HCT116 (cell line): ENCODE results near the gene CREBBP. TPM values are rescaled to one million over a fixed set of nuclear protein-coding genes. Genes with fewer than 3 reads are reported as not detected.

Experiments used
- ATAC-seq: fragments of 200-7000 bp; cut with Tn5 transposase; 2 replicates; pipeline ENCODE4 v1.9.1; 2020; ENCODE audit warnings: mild to moderate bottlenecking, moderate library complexity
- BruUV-seq: library from RNA; stranded (reverse); fragments of 400-500 nt; replicated peaks from 2 replicates; lab custom pipeline; 2021; lab: Mats Ljungman, UMichigan
- CTCF ChIA-PET: fragments of 300-600 bp; sonication (Branson Sonifier 250); formaldehyde crosslinking; loops from one replicate; lab custom pipeline; 2021; ENCODE audit warnings: antibody characterized with exemption; lab: Charles Lee
- POLR2A ChIA-PET: fragments of 300-600, 350-600 bp; sonication (Branson Sonifier 250); formaldehyde crosslinking; loops from one replicate; lab custom pipeline; 2021; ENCODE audit warnings: antibody characterized with exemption; lab: Charles Lee
- RAD21 ChIA-PET, 2 experiments: fragments of 300-600 bp; sonication (Branson Sonifier 250); formaldehyde crosslinking; loops; one replicate each; lab custom pipeline; 2023; ENCODE audit warnings: low total read pairs in 2 of 2; ENCODE audit not compliant: uncharacterized antibody in 2 of 2, unreplicated experiment in 2 of 2, low non-redundant PET in 1 of 2; lab: Charles Lee
- DNase-seq: peaks from one replicate; pipeline ENCODE4 v3.0.0-alpha.2; 2010; ENCODE audit warnings: low read depth, low spot score
- H2AFZ ChIP-seq: fragments of 200-600 bp; shearing (Covaris generic), sonication (generic); 2 replicates; pipeline ENCODE4 v1.6.1; 2017; ENCODE audit warnings: low read depth, mixed run types, mixed read lengths, antibody characterized with exemption, low read length; ENCODE audit not compliant: poor library complexity, severe bottlenecking
- H3K27ac ChIP-seq: 2 replicates; pipeline ENCODE4 v1.5.1; 2012; ENCODE audit warnings: low read depth, low read length
- H3K27me3 ChIP-seq: fragments of 200-600 bp; sonication (generic); 2 replicates; pipeline ENCODE4 v1.6.1; 2016; ENCODE audit warnings: mixed run types, low read length, mixed read lengths; ENCODE audit not compliant: insufficient read depth
- H3K36me3 ChIP-seq, 2 experiments: fragments of 200-500 bp in 1 of 2; fragments of 200-600 bp in 1 of 2; sonication (Bioruptor generic) in 1 of 2; sonication (generic) in 1 of 2; 2 replicates each; pipeline versions ENCODE4 v1.5.1 to v1.6.1; 2014 to 2016; ENCODE audit warnings: low read length in 2 of 2, inconsistent platforms in 1 of 2, mixed read lengths in 1 of 2, mixed run types in 1 of 2; ENCODE audit not compliant: insufficient read depth in 2 of 2, control insufficient read depth in 1 of 2
- H3K4me1 ChIP-seq, 2 experiments: fragments of 200-600 bp in 1 of 2; sonication (generic) in 1 of 2; 2 replicates each; pipeline versions ENCODE4 v1.5.1 to v1.6.1; 2012 to 2017; ENCODE audit warnings: low read length in 2 of 2, inconsistent platforms in 1 of 2, mild to moderate bottlenecking in 1 of 2, mixed read lengths in 1 of 2, mixed run types in 1 of 2, moderate library complexity in 1 of 2; ENCODE audit not compliant: insufficient read depth in 2 of 2, control insufficient read depth in 1 of 2
- H3K4me2 ChIP-seq: fragments of 200-600 bp; sonication (generic); 2 replicates; pipeline ENCODE4 v1.6.1; 2017; ENCODE audit warnings: mixed run types, low read length, mixed read lengths
- H3K4me3 ChIP-seq, 2 experiments: fragments of 200-600 bp in 1 of 2; sonication (generic) in 1 of 2; replicated peaks in 1 of 2; 2 replicates each; pipeline ENCODE4 v1.5.1; 2011 to 2016; ENCODE audit warnings: low read length in 2 of 2, control low read depth in 1 of 2, low read depth in 1 of 2, mild to moderate bottlenecking in 1 of 2, mixed read lengths in 1 of 2, mixed run types in 1 of 2
- H3K79me2 ChIP-seq: fragments of 200-600 bp; sonication (generic); 2 replicates; pipeline ENCODE4 v1.6.1; 2017; ENCODE audit warnings: mild to moderate bottlenecking, mixed run types, low read length, moderate library complexity, mixed read lengths; ENCODE audit not compliant: insufficient read depth
- H3K9ac ChIP-seq: fragments of 200-600 bp; sonication (generic); 2 replicates; pipeline ENCODE4 v1.6.1; 2016; ENCODE audit warnings: low read length, mixed read lengths
- H3K9me2 ChIP-seq: fragments of 200-600 bp; sonication (generic), shearing (Covaris generic); 2 replicates; pipeline ENCODE4 v1.6.1; 2017; ENCODE audit warnings: mixed run types, mild to moderate bottlenecking, moderate library complexity; ENCODE audit not compliant: insufficient read depth
- H3K9me3 ChIP-seq, 2 experiments: fragments of 200-500 bp in 1 of 2; fragments of 200-600 bp in 1 of 2; sonication (Bioruptor generic) in 1 of 2; sonication (generic) in 1 of 2; 2 replicates each; pipeline ENCODE4 v1.6.1; 2014 to 2017; ENCODE audit warnings: low read length in 2 of 2, mixed read lengths in 2 of 2, inconsistent platforms in 1 of 2, low read depth in 1 of 2, mild to moderate bottlenecking in 1 of 2, mixed run types in 1 of 2, moderate library complexity in 1 of 2; ENCODE audit not compliant: control insufficient read depth in 1 of 2, insufficient read depth in 1 of 2
- H4K20me1 ChIP-seq: fragments of 200-600 bp; sonication (generic), shearing (Covaris generic); 2 replicates; pipeline ENCODE4 v1.6.1; 2017; ENCODE audit warnings: mixed run types, mild to moderate bottlenecking, moderate library complexity; ENCODE audit not compliant: insufficient read depth
- ATF3 ChIP-seq: IDR thresholded peaks from 2 replicates; pipeline ENCODE4 v1.6.1; 2012
- CBX3 ChIP-seq: IDR thresholded peaks from 2 replicates; pipeline ENCODE4 v1.6.1; 2012; ENCODE audit warnings: low read depth
- CEBPB ChIP-seq: IDR thresholded peaks from 2 replicates; pipeline ENCODE4 v1.6.1; 2012; ENCODE audit warnings: low read depth
- CTCF ChIP-seq, 3 experiments: fragments of 200-600 bp in 1 of 3; sonication (generic) in 1 of 3; IDR thresholded peaks in 2 of 3; conservative IDR thresholded peaks in 1 of 3; 2 replicates each; pipeline ENCODE4 v1.5.1; 2012 to 2017; ENCODE audit warnings: low read depth in 2 of 3, low read length in 2 of 3, antibody characterized with exemption in 1 of 3, borderline replicate concordance in 1 of 3, control low read depth in 1 of 3, mild to moderate bottlenecking in 1 of 3, mixed read lengths in 1 of 3, mixed run types in 1 of 3, moderate library complexity in 1 of 3; ENCODE audit not compliant: insufficient read depth in 1 of 3
- EGR1 ChIP-seq: IDR thresholded peaks from 2 replicates; pipeline ENCODE4 v1.6.1; 2012; ENCODE audit warnings: low read depth
- FOSL1 ChIP-seq: IDR thresholded peaks from 2 replicates; pipeline ENCODE4 v1.6.1; 2012; ENCODE audit warnings: low read depth
- POLR2A ChIP-seq: IDR thresholded peaks from 2 replicates; pipeline ENCODE4 v1.7.0; 2011; ENCODE audit warnings: borderline replicate concordance; ENCODE audit not compliant: insufficient read depth, insufficient read length; ENCODE audit errors: extremely low read depth
- RAD21 ChIP-seq: IDR thresholded peaks from 2 replicates; pipeline ENCODE4 v1.6.1; 2012; ENCODE audit warnings: low read depth, mild to moderate bottlenecking
- REST ChIP-seq: IDR thresholded peaks from 2 replicates; pipeline ENCODE4 v1.6.1; 2012; ENCODE audit warnings: low read depth
- SIN3A ChIP-seq: IDR thresholded peaks from 2 replicates; pipeline ENCODE4 v1.6.1; 2012; ENCODE audit warnings: low read depth
- SP1 ChIP-seq: IDR thresholded peaks from 2 replicates; pipeline ENCODE4 v1.6.1; 2012; ENCODE audit warnings: low read depth
- SRF ChIP-seq: IDR thresholded peaks from 2 replicates; pipeline ENCODE4 v1.6.1; 2012; ENCODE audit warnings: low read depth
- TCF7L2 ChIP-seq: IDR thresholded peaks from 2 replicates; pipeline ENCODE4 v1.7.0; 2011; ENCODE audit warnings: borderline replicate concordance, inconsistent platforms; ENCODE audit not compliant: insufficient read depth, insufficient read length; ENCODE audit errors: extremely low read depth
- ZBTB33 ChIP-seq: IDR thresholded peaks from 2 replicates; pipeline ENCODE4 v1.6.1; 2011; ENCODE audit warnings: mild to moderate bottlenecking, low read length, moderate library complexity; ENCODE audit not compliant: insufficient replicate concordance; ENCODE audit errors: extremely low read depth
- ZFX ChIP-seq: fragments of 450-650 bp; IDR thresholded peaks from 2 replicates; pipeline ENCODE4 v1.6.1; 2017
- ZNF274 ChIP-seq: fragments of 200-500 bp; sonication (Bioruptor generic); IDR thresholded peaks from 2 replicates; pipeline ENCODE4 v1.6.1; 2014; ENCODE audit warnings: mild to moderate bottlenecking, low read depth, low read length, inconsistent platforms
- intact Hi-C: fragments of 100-400 bp; cut with micrococcal nuclease; formaldehyde crosslinking; loops from 2 replicates; pipeline ENCODE4 v1.10.0; 2022
- total RNA-seq: library from RNA; stranded (reverse); gene quantifications from one replicate; pipeline ENCODE4 v1.2.1, GENCODE V29; 2021; ENCODE audit not compliant: unreplicated experiment

Gene CREBBP
- total RNA-seq, 1 experiment from 2014 or later = 42.7 TPM

GRCh38 chr16:3819746-3820724 is 60.5 kb downstream of the CREBBP start:
- no peak overlapping the region for H3K4me3 ChIP-seq
- TF ChIP-seq CBX3 (no peak), SIN3A (no peak), CTCF (IDR thresholded peaks at IDR 0.05 in 2 of 3, conservative IDR thresholded peaks at IDR 0.05 in 1 of 3; ENCODE audit: borderline replicate concordance in 1 of 3, insufficient read depth in 1 of 3, low read depth in 2 of 3, low read length in 2 of 3) (no peak), POLR2A (no peak), ZFX (no peak), TCF7L2 (no peak), REST (no peak), FOSL1 (no peak), EGR1 (no peak), ATF3 (no peak), SRF (no peak), CEBPB (no peak), ZNF274 (no peak), RAD21 (no peak), SP1 (no peak), ZBTB33 (no peak)
- TF ChIP-seq, all 23 proteins: peak for 0
- peaks cover 19% of the 10 kb centered on the region for H4K20me1 ChIP-seq
- H3K27ac ChIP-seq = no peak overlapping the region
- peak overlapping the region; percentile 19; the same call in 1 of the 2 replicates for H3K4me2 ChIP-seq
- no peak overlapping the region for H2AFZ ChIP-seq
- POLR2A ChIA-PET = no interaction called here
- intact Hi-C loops = no loop called here
- H3K79me2 ChIP-seq = peaks cover 100% of the 10 kb centered on the region
- no peaks in the 10 kb centered on the region for H3K9me2 ChIP-seq
- DNase-seq (peak; percentile 27), ATAC-seq (peak; percentile 50)
- no peaks in the 10 kb centered on the region for H3K27me3 ChIP-seq
- no peaks in the 10 kb centered on the region for H3K36me3 ChIP-seq
- H3K9me3 ChIP-seq = no peaks in the 10 kb centered on the region
- H3K9ac ChIP-seq = no peak overlapping the region
- RAD21 ChIA-PET = no interaction called here
- BruUV-seq = no TSS peak
- CTCF ChIA-PET = no interaction called here
- H3K4me1 ChIP-seq = peaks cover 12 to 19% of the 10 kb centered on the region in 2 experiments
